ENCODE results near the gene SYDE1. TPM values are rescaled to one million over a fixed set of nuclear protein-coding genes. Genes with fewer than 3 reads are reported as not detected.

The SYDE1 gene
- total RNA-seq, 1 experiment from 2014 or later, result 4.4 TPM

DNA sequence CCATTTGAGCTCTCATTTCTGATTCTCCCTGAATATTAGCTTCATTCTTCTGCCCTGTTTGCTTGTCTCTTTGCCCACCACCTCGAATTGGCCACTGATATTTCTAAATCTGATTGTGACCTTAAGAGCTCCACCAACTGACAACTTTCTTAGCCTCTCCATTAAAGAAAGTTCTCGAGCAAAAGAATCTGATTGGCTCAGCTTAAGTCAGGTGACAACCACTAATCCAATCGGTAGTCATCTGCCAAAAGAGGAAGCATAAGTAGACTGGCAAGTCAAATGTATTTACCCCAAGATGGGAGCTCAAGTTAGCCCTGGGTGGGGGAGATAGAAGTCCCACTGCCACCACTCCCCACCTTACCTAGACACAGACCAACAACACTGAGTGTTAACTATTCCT is 52.0 kb downstream of the SYDE1 start:
- ChIA-PET CTCF (interaction anchor here (0.8 kb wide), 1 partner anchor 67 kb away, joined by 4 read pairs; no protein-coding TSS in a partner anchor), POLR2A (interaction anchor here (0.5 kb wide), 1 partner anchor 1863 kb away, joined by 3 read pairs; no protein-coding TSS in a partner anchor)
- H3K9me3 Mint-ChIP-seq (ENCODE audit: unreplicated experiment), result peaks cover 7% of the 10 kb centered on the region
- Histone ChIP-seq H3K4me1 (no peaks in the 10 kb centered on the region), H3K9me3 (0 out of 2 replicates have a peak, but pooled peaks cover 5% of the 10 kb centered on the region), H3K27me3 (replicated peaks; ENCODE audit: control insufficient read depth, insufficient read depth, low read length) (no peaks in the 10 kb centered on the region), H3K4me3 (ENCODE audit: low read depth, low read length) (no peak overlapping the region), H3K36me3 (ENCODE audit: control insufficient read depth, insufficient read depth, low read length) (no peaks in the 10 kb centered on the region)
- peaks cover 41% of the 10 kb centered on the region for H3K36me3 Mint-ChIP-seq (ENCODE audit: insufficient read depth, unreplicated experiment)
- H3K4me1 Mint-ChIP-seq (ENCODE audit: low read depth, unreplicated experiment), result no peaks in the 10 kb centered on the region
- no peak overlapping the region for H3K4me3 Mint-ChIP-seq (ENCODE audit: unreplicated experiment)
- no peak overlapping the region for H3K27ac Mint-ChIP-seq (ENCODE audit: unreplicated experiment)
- H3K27me3 Mint-ChIP-seq (ENCODE audit: insufficient read depth, unreplicated experiment), result no peaks in the 10 kb centered on the region
- TF ChIP-seq, protein P1, sequence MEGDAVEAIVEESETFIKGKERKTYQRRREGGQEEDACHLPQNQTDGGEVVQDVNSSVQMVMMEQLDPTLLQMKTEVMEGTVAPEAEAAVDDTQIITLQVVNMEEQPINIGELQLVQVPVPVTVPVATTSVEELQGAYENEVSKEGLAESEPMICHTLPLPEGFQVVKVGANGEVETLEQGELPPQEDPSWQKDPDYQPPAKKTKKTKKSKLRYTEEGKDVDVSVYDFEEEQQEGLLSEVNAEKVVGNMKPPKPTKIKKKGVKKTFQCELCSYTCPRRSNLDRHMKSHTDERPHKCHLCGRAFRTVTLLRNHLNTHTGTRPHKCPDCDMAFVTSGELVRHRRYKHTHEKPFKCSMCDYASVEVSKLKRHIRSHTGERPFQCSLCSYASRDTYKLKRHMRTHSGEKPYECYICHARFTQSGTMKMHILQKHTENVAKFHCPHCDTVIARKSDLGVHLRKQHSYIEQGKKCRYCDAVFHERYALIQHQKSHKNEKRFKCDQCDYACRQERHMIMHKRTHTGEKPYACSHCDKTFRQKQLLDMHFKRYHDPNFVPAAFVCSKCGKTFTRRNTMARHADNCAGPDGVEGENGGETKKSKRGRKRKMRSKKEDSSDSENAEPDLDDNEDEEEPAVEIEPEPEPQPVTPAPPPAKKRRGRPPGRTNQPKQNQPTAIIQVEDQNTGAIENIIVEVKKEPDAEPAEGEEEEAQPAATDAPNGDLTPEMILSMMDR (IDR thresholded peaks at IDR 0.05; ENCODE audit: insufficient read depth in 1 of 2, low read depth in 1 of 2, low read length in 1 of 2, severe bottlenecking in 1 of 2, unreplicated experiment in 1 of 2), result no peak
- intact Hi-C loops (cut with micrococcal nuclease; ENCODE audit: unreplicated experiment), result no loop called here
- no peak for DNase-seq
- no TSS peak for BruUV-seq (replicated peaks)

DNA sequence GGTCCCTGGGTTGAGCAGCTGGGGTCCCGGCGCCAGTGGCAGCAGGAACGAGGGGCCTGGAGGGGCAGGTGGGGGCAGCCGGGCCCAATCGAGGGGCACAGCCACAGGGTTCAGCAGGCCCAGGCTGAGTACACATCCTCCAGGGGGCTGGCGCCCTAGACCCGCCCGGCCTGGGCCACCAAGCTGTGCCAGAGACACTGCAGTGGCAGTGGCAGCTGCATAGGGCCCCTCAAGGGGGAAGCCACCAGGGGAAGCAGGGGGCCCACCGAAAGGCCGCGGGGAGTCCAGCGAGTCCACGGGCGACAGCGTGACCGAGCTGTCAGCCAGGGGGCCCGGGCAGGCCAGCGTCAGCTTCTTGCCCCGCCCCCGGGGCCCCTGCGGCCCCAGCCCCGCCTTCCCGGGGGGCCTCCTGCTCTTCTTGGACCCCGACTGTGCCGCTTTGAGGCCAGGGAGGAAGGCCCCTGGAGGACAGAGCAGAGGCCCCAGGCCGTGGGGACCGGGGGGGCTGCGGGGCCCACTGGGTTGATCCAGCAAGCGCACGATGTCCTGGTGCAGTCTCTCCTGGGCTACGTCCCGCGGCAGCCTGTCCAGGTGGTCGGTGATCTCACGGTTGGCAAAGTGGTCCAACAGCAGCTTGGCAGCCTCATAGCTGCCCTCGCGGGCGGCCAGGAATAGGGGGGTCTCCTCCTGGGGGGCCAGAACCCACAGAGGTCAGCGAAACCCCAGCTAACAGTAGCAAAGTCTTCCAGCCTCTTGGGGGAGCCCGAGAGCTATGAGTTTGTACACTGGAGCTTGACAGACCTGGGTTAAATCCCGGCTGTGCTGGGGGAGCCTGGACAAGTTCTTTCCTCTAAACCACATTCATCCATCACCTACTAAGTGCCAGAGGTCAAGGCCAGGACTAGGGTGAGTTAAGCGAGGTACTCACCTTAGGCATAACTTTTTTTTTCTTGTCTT is 54.1 kb downstream of the SYDE1 start:
- H3K4me1 ChIP-seq, result no peaks in the 10 kb centered on the region
- Mint-ChIP-seq H3K27me3 (ENCODE audit: insufficient read depth, unreplicated experiment) (no peaks in the 10 kb centered on the region), H3K4me1 (ENCODE audit: low read depth, unreplicated experiment) (no peaks in the 10 kb centered on the region), H3K36me3 (ENCODE audit: insufficient read depth, unreplicated experiment) (peaks cover 59% of the 10 kb centered on the region), H3K27ac (ENCODE audit: unreplicated experiment) (no peak overlapping the region), H3K4me3 (ENCODE audit: unreplicated experiment) (no peak overlapping the region), H3K9me3 (ENCODE audit: unreplicated experiment) (no peaks in the 10 kb centered on the region)
- ChIA-PET POLR2A (no interaction called here), CTCF (interaction anchor here (0.6 to 1.2 kb wide), 11 partner anchors 10 to 394 kb away, joined by 3 to 9 read pairs (median 4); partner anchors contain the start of gene AKAP8)
- BruUV-seq (replicated peaks), result no TSS peak
- intact Hi-C loops (cut with micrococcal nuclease; ENCODE audit: unreplicated experiment), result no loop called here
- TF ChIP-seq, protein P1 (IDR thresholded peaks at IDR 0.05; ENCODE audit: insufficient read depth in 1 of 2, low read depth in 1 of 2, low read length in 1 of 2, severe bottlenecking in 1 of 2, unreplicated experiment in 1 of 2), result peak; percentile 38 to 66
- H3K9me3 ChIP-seq, result peaks cover 8% of the 10 kb centered on the region; the same call in 1 of the 2 replicates
- no peaks in the 10 kb centered on the region for H3K27me3 ChIP-seq (replicated peaks; ENCODE audit: control insufficient read depth, insufficient read depth, low read length)
- H3K36me3 ChIP-seq (ENCODE audit: control insufficient read depth, insufficient read depth, low read length), result peaks cover 6% of the 10 kb centered on the region
- DNase-seq, result peak in 1 of 2 experiments; percentile 62
- no peak overlapping the region for H3K4me3 ChIP-seq (ENCODE audit: low read depth, low read length)

Other genes with a start within 250 kb of the SYDE1 start
- not detected in 2 replicates for gene OR7A17, start 221.3 kb upstream of the SYDE1 start, total RNA-seq (2022)
- gene OR7C2, start 165.9 kb upstream of the SYDE1 start, total RNA-seq (2022), result not detected in 2 replicates
- not detected in 2 replicates for gene SLC1A6, start 127.5 kb upstream of the SYDE1 start, total RNA-seq (2022)
- not detected in 2 replicates for gene CASP14, start 57.9 kb upstream of the SYDE1 start, total RNA-seq (2022)
- not detected in 2 replicates for gene OR1I1, start 25.2 kb upstream of the SYDE1 start, total RNA-seq (2022)
- 53.5 and 60.6 TPM in 2 replicates for gene NOTCH3, start 93.6 kb downstream of the SYDE1 start, total RNA-seq (2022)
- 0.97 and 1.2 TPM in 2 replicates for gene EPHX3, start 125.0 kb downstream of the SYDE1 start, total RNA-seq (2022)
- 154 and 170 TPM in 2 replicates for gene BRD4, start 225.1 kb downstream of the SYDE1 start, total RNA-seq (2022)